H9 (cell line): ENCODE measurements around the gene RNF133. TPM values are rescaled to one million over a fixed set of nuclear protein-coding genes. Genes with fewer than 3 reads are reported as not detected.

Experiments used
- DNase-seq: peaks from one replicate; pipeline ENCODE4 v3.0.0-alpha.2; 2017
- H2AFZ ChIP-seq: one replicate; pipeline ENCODE4 v1.6.1; 2013; ENCODE audit warnings: mild to moderate bottlenecking, low read length, control low read depth, moderate library complexity
- H2AK5ac ChIP-seq: 2 replicates; pipeline ENCODE4 v1.6.1; 2013; ENCODE audit warnings: low read length, control low read depth, mixed read lengths; ENCODE audit not compliant: insufficient read length
- H2BK120ac ChIP-seq: one replicate; pipeline ENCODE4 v1.6.1; 2013; ENCODE audit warnings: low read depth, mild to moderate bottlenecking, low read length, control low read depth, inconsistent platforms; ENCODE audit not compliant: poor library complexity, severe bottlenecking
- H2BK12ac ChIP-seq: 2 replicates; pipeline ENCODE4 v1.6.1; 2013; ENCODE audit warnings: low read length, control low read depth, mixed read lengths, low read depth; ENCODE audit not compliant: insufficient read length
- H2BK15ac ChIP-seq: 2 replicates; pipeline ENCODE4 v1.6.1; 2013; ENCODE audit warnings: low read depth, low read length, control low read depth
- H2BK20ac ChIP-seq: one replicate; pipeline ENCODE4 v1.6.1; 2013; ENCODE audit warnings: low read depth, mild to moderate bottlenecking, low read length, control low read depth, inconsistent platforms; ENCODE audit not compliant: poor library complexity, severe bottlenecking
- H2BK5ac ChIP-seq: 2 replicates; pipeline ENCODE4 v1.6.1; 2013; ENCODE audit warnings: low read length, control low read depth, mixed read lengths; ENCODE audit not compliant: insufficient read length
- H3K14ac ChIP-seq: 2 replicates; pipeline ENCODE4 v1.6.1; 2013; ENCODE audit warnings: low read length, control low read depth; ENCODE audit not compliant: insufficient read depth
- H3K18ac ChIP-seq: 2 replicates; pipeline ENCODE4 v1.6.1; 2013; ENCODE audit warnings: low read depth, mild to moderate bottlenecking, mixed read lengths, low read length, control low read depth; ENCODE audit not compliant: insufficient read length
- H3K23ac ChIP-seq: 2 replicates; pipeline ENCODE4 v1.6.1; 2013; ENCODE audit warnings: low read length, control low read depth, mixed read lengths, low read depth; ENCODE audit not compliant: insufficient read length
- H3K23me2 ChIP-seq: 2 replicates; pipeline ENCODE4 v1.6.1; 2013; ENCODE audit warnings: low read depth, mild to moderate bottlenecking, mixed read lengths, low read length, control low read depth; ENCODE audit not compliant: insufficient read length, poor library complexity, severe bottlenecking
- H3K27ac ChIP-seq: 2 replicates; pipeline ENCODE4 v1.5.1; 2013; ENCODE audit warnings: low read length, control low read depth, mixed read lengths, low read depth; ENCODE audit not compliant: insufficient read length
- H3K27me3 ChIP-seq: 2 replicates; pipeline ENCODE4 v1.6.1; 2013; ENCODE audit warnings: low read length, control low read depth, inconsistent platforms; ENCODE audit not compliant: insufficient read depth
- H3K4ac ChIP-seq: 2 replicates; pipeline ENCODE4 v1.6.1; 2013; ENCODE audit warnings: low read depth, mild to moderate bottlenecking, control low read depth, inconsistent platforms, low read length, moderate library complexity
- H3K4me1 ChIP-seq: 2 replicates; pipeline ENCODE4 v1.6.1; 2013; ENCODE audit warnings: low read length, control low read depth, inconsistent platforms; ENCODE audit not compliant: insufficient read depth
- H3K4me2 ChIP-seq: 2 replicates; pipeline ENCODE4 v1.6.1; 2013; ENCODE audit warnings: low read length, control low read depth, mixed read lengths; ENCODE audit not compliant: insufficient read length, insufficient read depth
- H3K56ac ChIP-seq: 2 replicates; pipeline ENCODE4 v1.6.1; 2013; ENCODE audit warnings: low read depth, mild to moderate bottlenecking, mixed read lengths, low read length, control low read depth; ENCODE audit not compliant: insufficient read length
- H3K79me1 ChIP-seq: 2 replicates; pipeline ENCODE4 v1.6.1; 2013; ENCODE audit warnings: low read depth, mild to moderate bottlenecking, moderate library complexity, low read length, control low read depth, inconsistent platforms; ENCODE audit not compliant: insufficient read depth, poor library complexity, severe bottlenecking
- H3K79me2 ChIP-seq: 2 replicates; pipeline ENCODE4 v1.6.1; 2013; ENCODE audit warnings: low read length, control low read depth, inconsistent platforms; ENCODE audit not compliant: insufficient read depth
- H3K9ac ChIP-seq: 2 replicates; pipeline ENCODE4 v1.6.1; 2013; ENCODE audit warnings: low read length, control low read depth, mixed read lengths; ENCODE audit not compliant: insufficient read length; ENCODE audit errors: extremely low read depth
- H3K9me3 ChIP-seq: one replicate; pipeline ENCODE4 v1.6.1; 2013; ENCODE audit warnings: low read depth, low read length, inconsistent platforms; ENCODE audit not compliant: control insufficient read depth
- H3T11ph ChIP-seq: one replicate; pipeline ENCODE4 v1.6.1; 2013; ENCODE audit warnings: mild to moderate bottlenecking, low read length, control low read depth, inconsistent platforms
- H4K20me1 ChIP-seq: one replicate; pipeline ENCODE4 v1.6.1; 2013; ENCODE audit not compliant: control insufficient read depth, insufficient read length, insufficient read depth
- H4K5ac ChIP-seq: 2 replicates; pipeline ENCODE4 v1.6.1; 2013; ENCODE audit warnings: low read depth, mild to moderate bottlenecking, mixed read lengths, low read length, control low read depth; ENCODE audit not compliant: insufficient read length
- H4K8ac ChIP-seq: replicated peaks from 2 replicates; pipeline ENCODE4 v1.6.1; 2013; ENCODE audit warnings: low read length, control low read depth, mixed read lengths, low read depth; ENCODE audit not compliant: insufficient read length
- H4K91ac ChIP-seq: 2 replicates; pipeline ENCODE4 v1.6.1; 2013; ENCODE audit warnings: low read depth, mild to moderate bottlenecking, moderate library complexity, mixed read lengths, low read length, control low read depth; ENCODE audit not compliant: insufficient read length
- H3K27ac Mint-ChIP-seq, 3 experiments: 2 replicates in 2 of 3; 3 replicates in 1 of 3; pipeline ENCODE4 v1.8.0; 2020 to 2021; ENCODE audit warnings: mixed read lengths in 3 of 3, mild to moderate bottlenecking in 1 of 3, moderate library complexity in 1 of 3
- H3K27me3 Mint-ChIP-seq: 2 replicates; pipeline ENCODE4 v1.8.0; 2021; ENCODE audit warnings: low read depth, mild to moderate bottlenecking, moderate library complexity, mixed read lengths
- H3K36me3 Mint-ChIP-seq, 3 experiments: 2 replicates in 2 of 3; 3 replicates in 1 of 3; pipeline ENCODE4 v1.8.0; 2020 to 2021; ENCODE audit warnings: low read depth in 3 of 3, mixed read lengths in 3 of 3; ENCODE audit not compliant: insufficient read depth in 1 of 3
- H3K4me1 Mint-ChIP-seq, 2 experiments: 2 replicates each; pipeline ENCODE4 v1.8.0; 2020; ENCODE audit warnings: mixed read lengths in 2 of 2
- H3K4me3 Mint-ChIP-seq, 2 experiments: 2 replicates in 1 of 2; 3 replicates in 1 of 2; pipeline ENCODE4 v1.8.0; 2020 to 2021; ENCODE audit warnings: mild to moderate bottlenecking in 2 of 2, mixed read lengths in 2 of 2, moderate library complexity in 1 of 2
- H3K9me3 Mint-ChIP-seq, 2 experiments: 2 replicates in 1 of 2; 3 replicates in 1 of 2; pipeline ENCODE4 v1.8.0; 2020; ENCODE audit warnings: mild to moderate bottlenecking in 2 of 2, mixed read lengths in 2 of 2, moderate library complexity in 1 of 2
- CTCF ChIP-seq: fragments of 200-600 bp; sonication (generic); conservative IDR thresholded peaks from 3 replicates; pipeline ENCODE4 v1.8.0; 2021; ENCODE audit warnings: antibody characterized with exemption, mild to moderate bottlenecking
- WGBS: extraction: QIAGEN DNeasy Blood & Tissue Kit; methylation state at CpG from one replicate; pipeline ENCODE4 v1.1.7; 2013; ENCODE audit warnings: missing lambda C conversion rate, low lambda C conversion rate, mixed read lengths; ENCODE audit not compliant: insufficient read length; ENCODE audit errors: extremely low coverage; 5-methylcytosine and 5-hydroxymethylcytosine counted together
- total RNA-seq: library from RNA; stranded (reverse); gene quantifications from 2 replicates; pipeline ENCODE4 v1.2.1, GENCODE V29; 2021

RNF133 gene
- total RNA-seq, 1 experiment from 2014 or later: 0.31 TPM

GRCh38 chr7:122684504-122684903 lies 14.4 kb downstream of the RNF133 start:
- Histone ChIP-seq H3K14ac (no peak overlapping the region), H4K5ac (no peak overlapping the region), H2BK15ac (no peak overlapping the region), H3K4ac (no peak overlapping the region), H3K79me1 (no peaks in the 10 kb centered on the region), H3K56ac (no peak overlapping the region), H3T11ph (no peak overlapping the region), H2BK120ac (no peak overlapping the region), H3K27me3 (no peaks in the 10 kb centered on the region), H2AK5ac (no peak overlapping the region), H3K4me2 (no peak overlapping the region), H3K79me2 (no peaks in the 10 kb centered on the region; the same call in 1 of the 2 replicates), H2BK12ac (no peak overlapping the region), H4K8ac (no peak overlapping the region), H4K20me1 (no peaks in the 10 kb centered on the region), H3K18ac (no peak overlapping the region), H3K27ac (no peak overlapping the region), H4K91ac (no peak overlapping the region), H3K9me3 (no peaks in the 10 kb centered on the region), H3K9ac (no peak overlapping the region), H2AFZ (no peak overlapping the region), H3K23ac (no peak overlapping the region), H2BK20ac (no peak overlapping the region), H2BK5ac (no peak overlapping the region), H3K23me2 (no peaks in the 10 kb centered on the region), H3K4me1 (peaks cover 11% of the 10 kb centered on the region; the same call in 1 of the 2 replicates)
- no peak for DNase-seq
- no peak for TF ChIP-seq CTCF
- no CpG with 5 or more reads among the region's 2 CpGs for WGBS
- Mint-ChIP-seq H3K9me3 (peaks cover under 1 to 2% of the 10 kb centered on the region in 2 experiments; a peak in 3 of 5 replicates), H3K27ac (no peak overlapping the region), H3K4me3 (no peak overlapping the region), H3K27me3 (no peaks in the 10 kb centered on the region), H3K36me3 (no peaks in the 10 kb centered on the region; a peak in 1 of 7 replicates), H3K4me1 (peaks cover 41 to 51% of the 10 kb centered on the region in 2 experiments)
